ENCODE results near the gene MRPS18A.

- TF ChIP-seq CTCF (IDR thresholded peaks at IDR 0.05) (no peak), POLR2AphosphoS5 (IDR thresholded peaks at IDR 0.05) (no peak), POLR2A (IDR thresholded peaks at IDR 0.05; ENCODE audit: low read depth) (no peak), EP300 (IDR thresholded peaks at IDR 0.05) (no peak)
Observed at GRCh38 chr6:43671011-43671800, 16.4 kb downstream of the MRPS18A start.
